BLaER1 treated with 17β-estradiol and CSF1 and Interleukin-3, amounts not matched to agents 10 nM and 100 nM (cell line): Measurements from ENCODE around the gene LCORL.

Source experiments
- H3K27ac ChIP-seq, 11 experiments: shearing (Covaris generic); formaldehyde crosslinking; 2 replicates each; pipeline ENCODE4 v1.8.1; 2022
- H3K27me3 ChIP-seq, 11 experiments: shearing (Covaris generic); formaldehyde crosslinking; 2 replicates each; pipeline ENCODE4 v1.8.1; 2022
- H3K36me3 ChIP-seq, 11 experiments: shearing (Covaris generic); formaldehyde crosslinking; 2 replicates each; pipeline ENCODE4 v1.8.1; 2022
- H3K4me1 ChIP-seq, 10 experiments: shearing (Covaris generic); formaldehyde crosslinking; 2 replicates each; pipeline ENCODE4 v1.8.1; 2022
- H3K4me2 ChIP-seq, 11 experiments: shearing (Covaris generic); formaldehyde crosslinking; 2 replicates each; pipeline ENCODE4 v1.8.1; 2022
- H3K4me3 ChIP-seq, 10 experiments: shearing (Covaris generic); formaldehyde crosslinking; 2 replicates each; pipeline ENCODE4 v1.8.1; 2022
- H3K9ac ChIP-seq, 11 experiments: shearing (Covaris generic); formaldehyde crosslinking; 2 replicates each; pipeline ENCODE4 v1.8.1; 2022
- H3K9me3 ChIP-seq, 11 experiments: shearing (Covaris generic); formaldehyde crosslinking; replicated peaks in 1 of 11; 2 replicates each; pipeline ENCODE4 v1.8.1; 2022
- H4K20me1 ChIP-seq, 11 experiments: shearing (Covaris generic); formaldehyde crosslinking; 2 replicates each; pipeline ENCODE4 v1.8.1; 2022
- Cebpa-rat ChIP-seq, 11 experiments: shearing (Covaris generic); IDR thresholded peaks; 2 replicates each; pipeline ENCODE4 v1.8.1; 2022

LCORL gene

GRCh38 chr4:17932041-17932440, 89.5 kb downstream of the LCORL start:
- Histone ChIP-seq H4K20me1 (0 out of 22 replicates have a peak, but pooled peaks cover 0 to 5% (median 0%) of the 10 kb centered on the region in 11 experiments), H3K36me3 (peaks cover 18 to 52% (median 37%) of the 10 kb centered on the region in 11 experiments; a peak in 21 of 22 replicates), H3K4me2 (no peak overlapping the region), H3K9me3 (peaks cover 13 to 46% (median 28%) of the 10 kb centered on the region in 11 experiments; a peak in 21 of 22 replicates), H3K9ac (no peak overlapping the region), H3K27ac (no peak overlapping the region), H3K4me3 (no peak overlapping the region), H3K4me1 (no peaks in the 10 kb centered on the region), H3K27me3 (no peaks in the 10 kb centered on the region; a peak in 1 of 22 replicates)
- no peak for TF ChIP-seq Cebpa-rat (IDR thresholded peaks at IDR 0.05)

- H3K9me3 ChIP-seq = peaks cover 13 to 46% (median 34%) of the 10 kb centered on the region in 11 experiments
- no peak overlapping the region for H3K4me2 ChIP-seq
- H3K36me3 ChIP-seq = peaks cover 31 to 58% (median 50%) of the 10 kb centered on the region in 11 experiments
- H4K20me1 ChIP-seq = peaks cover 0 to 5% (median 0%) of the 10 kb centered on the region in 11 experiments; a peak in 1 of 22 replicates
- TF ChIP-seq Cebpa-rat (IDR thresholded peaks at IDR 0.05) = no peak
- no peak overlapping the region for H3K27ac ChIP-seq
- no peak overlapping the region for H3K4me3 ChIP-seq
- H3K9ac ChIP-seq = no peak overlapping the region
- no peaks in the 10 kb centered on the region; a peak in 1 of 22 replicates for H3K27me3 ChIP-seq
- no peaks in the 10 kb centered on the region for H3K4me1 ChIP-seq
These were observed 91.3 kb downstream of the LCORL start for GRCh38 chr4:17930256-17930655.

DNA sequence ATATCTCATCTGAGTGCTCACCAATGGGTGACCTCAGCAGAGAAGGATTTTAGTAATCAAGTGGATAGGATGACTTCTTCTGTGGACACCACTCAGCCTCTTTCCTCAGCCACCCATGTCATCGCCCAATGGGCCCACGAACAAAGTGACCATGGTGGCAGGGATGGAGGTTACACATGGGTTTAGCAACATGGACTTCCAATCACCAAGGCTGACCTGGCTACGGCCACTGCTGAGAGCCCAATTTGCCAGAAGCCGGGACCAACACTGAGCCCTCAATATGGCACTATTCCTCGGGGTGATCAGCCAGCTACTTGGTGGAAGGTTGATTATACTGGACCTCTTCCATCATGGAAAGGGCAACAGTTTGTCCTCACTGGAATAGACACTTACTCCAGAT, 97.4 kb downstream of the LCORL start:
- Histone ChIP-seq H3K4me3 (no peak overlapping the region), H3K9me3 (peaks cover 4 to 49% (median 31%) of the 10 kb centered on the region in 11 experiments; a peak in 21 of 22 replicates), H3K36me3 (peaks cover 45 to 72% (median 58%) of the 10 kb centered on the region in 11 experiments), H3K9ac (no peak overlapping the region), H3K27ac (no peak overlapping the region), H3K4me2 (no peak overlapping the region), H3K4me1 (peaks cover 0 to 6% (median 4%) of the 10 kb centered on the region in 10 experiments; a peak in 5 of 20 replicates), H3K27me3 (no peaks in the 10 kb centered on the region), H4K20me1 (peaks cover 0 to 5% (median 0%) of the 10 kb centered on the region in 11 experiments; a peak in 1 of 22 replicates)
- TF ChIP-seq Cebpa-rat (IDR thresholded peaks at IDR 0.05) = no peak

DNA sequence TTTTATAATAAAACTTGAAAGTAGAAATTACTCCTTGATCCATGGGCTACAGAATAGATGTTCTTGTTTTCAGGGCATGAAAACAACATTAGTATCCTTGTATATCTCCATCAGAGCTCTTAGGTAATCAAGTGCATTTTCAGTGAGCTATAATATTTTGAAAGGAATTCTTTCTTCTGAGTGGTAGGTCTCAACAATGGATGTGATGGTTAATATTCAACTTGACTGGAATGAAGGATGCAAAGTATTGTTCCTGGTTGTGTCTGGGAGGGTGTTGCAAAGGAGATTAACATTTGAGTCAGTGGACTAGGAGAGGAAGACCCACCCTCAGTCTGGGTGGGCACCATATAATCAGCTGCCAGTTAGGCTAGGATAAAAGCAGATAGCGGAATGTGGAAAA, 100.1 kb downstream of the LCORL start:
- peaks cover 41 to 69% (median 58%) of the 10 kb centered on the region in 11 experiments for H3K36me3 ChIP-seq

DNA sequence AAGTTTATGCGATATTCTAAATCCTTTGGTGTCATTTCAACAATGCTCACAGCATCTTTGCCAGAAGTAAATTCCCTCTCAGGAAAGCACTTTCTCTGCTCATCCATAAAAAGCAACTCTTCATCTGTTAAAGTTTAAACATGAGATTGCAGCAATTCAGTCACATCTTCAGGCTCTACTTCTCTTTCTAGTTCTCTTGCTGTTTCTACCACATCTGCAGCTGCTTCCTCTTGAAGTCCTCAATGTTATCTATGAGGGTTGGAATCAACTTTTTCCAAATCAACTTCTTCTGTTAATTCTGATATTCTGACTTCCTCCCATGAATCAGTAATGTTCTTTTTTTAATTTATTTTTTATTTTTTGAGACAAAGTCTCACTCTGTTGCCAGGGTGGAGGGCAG, 100.9 kb downstream of the LCORL start:
- Histone ChIP-seq H3K4me1 (peaks cover 0 to 6% (median 4%) of the 10 kb centered on the region in 10 experiments; a peak in 5 of 20 replicates), H3K9ac (no peak overlapping the region), H4K20me1 (no peaks in the 10 kb centered on the region; a peak in 1 of 22 replicates), H3K4me2 (peak overlapping the region in 2 of 11 experiments; percentile 13 to 23; a peak in 2 of 22 replicates), H3K27me3 (no peaks in the 10 kb centered on the region), H3K27ac (peak overlapping the region in 2 of 11 experiments; percentile 7 to 19; a peak in 3 of 22 replicates), H3K9me3 (peaks cover 0 to 39% (median 33%) of the 10 kb centered on the region in 11 experiments; a peak in 19 of 22 replicates), H3K36me3 (peaks cover 40 to 70% (median 55%) of the 10 kb centered on the region in 11 experiments), H3K4me3 (no peak overlapping the region)
- TF ChIP-seq Cebpa-rat (IDR thresholded peaks at IDR 0.05) = no peak

More for the DNA sequence above, 100.1 kb downstream of the LCORL start:
- peaks cover 0 to 39% (median 36%) of the 10 kb centered on the region in 11 experiments; a peak in 19 of 22 replicates for H3K9me3 ChIP-seq
- H3K4me2 ChIP-seq = no peak overlapping the region
- H3K27ac ChIP-seq = 0 out of 22 replicates have a peak overlapping the region, but pooled peaks of 1 of the 11 experiments have one; percentile 7
- no peak overlapping the region for H3K9ac ChIP-seq
- H4K20me1 ChIP-seq = no peaks in the 10 kb centered on the region; a peak in 2 of 22 replicates
- no peaks in the 10 kb centered on the region for H3K27me3 ChIP-seq
- H3K4me3 ChIP-seq = no peak overlapping the region
- TF ChIP-seq Cebpa-rat (IDR thresholded peaks at IDR 0.05) = no peak
- peaks cover 0 to 6% (median 4%) of the 10 kb centered on the region in 10 experiments; a peak in 5 of 20 replicates for H3K4me1 ChIP-seq

- H3K4me1 ChIP-seq = no peaks in the 10 kb centered on the region
- H3K9ac ChIP-seq = no peak overlapping the region
- H3K9me3 ChIP-seq = peaks cover 0 to 24% (median 21%) of the 10 kb centered on the region in 11 experiments; a peak in 16 of 22 replicates
- peaks cover 42 to 80% (median 61%) of the 10 kb centered on the region in 11 experiments for H3K36me3 ChIP-seq
- H3K27me3 ChIP-seq = no peaks in the 10 kb centered on the region
- H3K27ac ChIP-seq = no peak overlapping the region
- no peak for TF ChIP-seq Cebpa-rat (IDR thresholded peaks at IDR 0.05)
- peaks cover 0 to 7% (median 0%) of the 10 kb centered on the region in 11 experiments; a peak in 2 of 22 replicates for H4K20me1 ChIP-seq
- no peak overlapping the region for H3K4me3 ChIP-seq
- H3K4me2 ChIP-seq = no peak overlapping the region
These were observed 106.1 kb downstream of the LCORL start for GRCh38 chr4:17915439-17915838.

GRCh38 chr4:17912011-17912410, 109.5 kb downstream of the LCORL start:
- no peak overlapping the region for H3K27ac ChIP-seq

DNA sequence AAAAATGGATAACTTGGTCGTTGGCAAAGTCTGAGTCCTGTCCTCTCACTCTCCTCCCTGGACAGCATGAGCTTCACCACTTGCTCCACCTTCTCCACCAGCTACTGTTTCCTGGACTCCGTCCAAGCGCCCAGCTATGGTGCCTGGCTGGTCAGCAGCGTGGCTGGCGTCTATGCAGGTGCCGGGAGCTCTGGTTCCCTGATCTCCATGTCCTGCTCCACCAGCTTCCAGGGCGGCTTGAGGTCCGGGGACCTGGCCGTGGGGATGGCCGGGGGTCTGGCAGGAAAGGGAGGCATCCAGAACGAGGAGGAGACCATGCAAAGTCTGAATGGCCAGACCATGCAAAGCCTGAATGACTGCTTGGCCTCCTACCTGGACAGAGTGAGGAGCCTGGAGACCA, 109.9 kb downstream of the LCORL start:
- no peak overlapping the region for H3K4me2 ChIP-seq
- no peak overlapping the region for H3K27ac ChIP-seq
- no peak overlapping the region for H3K4me3 ChIP-seq
- H3K9ac ChIP-seq = no peak overlapping the region
- peaks cover 0 to 9% (median under 1%) of the 10 kb centered on the region in 11 experiments; a peak in 6 of 22 replicates for H3K9me3 ChIP-seq
- H3K4me1 ChIP-seq = no peaks in the 10 kb centered on the region
- no peak for TF ChIP-seq Cebpa-rat (IDR thresholded peaks at IDR 0.05)
- H3K36me3 ChIP-seq = peaks cover 27 to 78% (median 53%) of the 10 kb centered on the region in 11 experiments
- no peaks in the 10 kb centered on the region for H3K27me3 ChIP-seq
- peaks cover 0 to 7% (median 0%) of the 10 kb centered on the region in 11 experiments; a peak in 2 of 22 replicates for H4K20me1 ChIP-seq

More at GRCh38 chr4:17912011-17912410, 109.5 kb downstream of the LCORL start:
- no peak overlapping the region for H3K9ac ChIP-seq
- H3K4me1 ChIP-seq = no peaks in the 10 kb centered on the region
- H3K36me3 ChIP-seq = peaks cover 31 to 78% (median 55%) of the 10 kb centered on the region in 11 experiments
- no peak overlapping the region for H3K4me3 ChIP-seq
- H3K4me2 ChIP-seq = no peak overlapping the region
- H3K9me3 ChIP-seq = peaks cover 0 to 13% (median 5%) of the 10 kb centered on the region in 11 experiments; a peak in 9 of 22 replicates
- peaks cover 0 to 7% (median 0%) of the 10 kb centered on the region in 11 experiments; a peak in 2 of 22 replicates for H4K20me1 ChIP-seq
- no peaks in the 10 kb centered on the region for H3K27me3 ChIP-seq
- no peak for TF ChIP-seq Cebpa-rat (IDR thresholded peaks at IDR 0.05)

GRCh38 chr4:17898553-17899055, 123.0 kb downstream of the LCORL start:
- Histone ChIP-seq H3K27me3 (no peaks in the 10 kb centered on the region), H3K4me1 (no peaks in the 10 kb centered on the region), H3K36me3 (peaks cover 11 to 67% (median 39%) of the 10 kb centered on the region in 11 experiments; a peak in 17 of 22 replicates), H3K9me3 (no peaks in the 10 kb centered on the region), H3K4me3 (no peak overlapping the region), H3K4me2 (no peak overlapping the region), H3K27ac (no peak overlapping the region), H3K9ac (no peak overlapping the region), H4K20me1 (0 out of 22 replicates have a peak, but pooled peaks cover 0 to 3% (median 0%) of the 10 kb centered on the region in 11 experiments)
- no peak for TF ChIP-seq Cebpa-rat (IDR thresholded peaks at IDR 0.05)
